HK-2 (cell line): ENCODE measurements around the gene PPTC7.
A peak's percentile ranks its signal among the peaks of the same experiment; 100 is the strongest.
"Not testable (repeated sequence)": the region's sequence is repeated elsewhere in the genome, so short reads cannot be mapped to it uniquely, and the experiment has no call there.

ENCODE experiments used
- DNase-seq: peaks from one replicate; pipeline ENCODE4 v3.0.0-alpha.2; 2018; ENCODE audit not compliant: unreplicated experiment

Gene PPTC7

GRCh38 chr12:110585231-110585799 is 2.2 kb upstream of the PPTC7 start:
- DNase-seq, result no peak

- DNase-seq, result peak; percentile 64
These were observed 612 bp downstream of the PPTC7 start for GRCh38 chr12:110582276-110583136.

- no peak for DNase-seq
These were observed 1.2 kb downstream of the PPTC7 start for GRCh38 chr12:110581931-110582275.

- no peak for DNase-seq
These were observed 3.4 kb downstream of the PPTC7 start for GRCh38 chr12:110579535-110580253.

- DNase-seq, result no peak
These were observed 4.2 kb downstream of the PPTC7 start for GRCh38 chr12:110578694-110579534.

GRCh38 chr12:110577864-110578693 is 5.0 kb downstream of the PPTC7 start:
- DNase-seq, result no peak

GRCh38 chr12:110576504-110576903 is 6.6 kb downstream of the PPTC7 start:
- no peak for DNase-seq

- no peak for DNase-seq
These were observed 7.8 kb downstream of the PPTC7 start for GRCh38 chr12:110575326-110575725.

- DNase-seq, result not testable (repeated sequence)
These were observed 8.3 kb downstream of the PPTC7 start for GRCh38 chr12:110574717-110575230.

- no peak for DNase-seq
These were observed 9.1 kb downstream of the PPTC7 start for GRCh38 chr12:110574044-110574443.

- DNase-seq, result not testable (repeated sequence)
These were observed 12.3 kb downstream of the PPTC7 start for GRCh38 chr12:110570798-110571197.

GRCh38 chr12:110569838-110570237 is 13.3 kb downstream of the PPTC7 start:
- not testable (repeated sequence) for DNase-seq

- no peak for DNase-seq
These were observed 14.4 kb downstream of the PPTC7 start for GRCh38 chr12:110568752-110569151.

GRCh38 chr12:110566993-110567392 is 16.1 kb downstream of the PPTC7 start:
- DNase-seq, result no peak

GRCh38 chr12:110565894-110566871 is 16.9 kb downstream of the PPTC7 start:
- no peak for DNase-seq

- no peak for DNase-seq
These were observed 18.6 kb downstream of the PPTC7 start for GRCh38 chr12:110564471-110564991.

GRCh38 chr12:110563702-110564470 is 19.2 kb downstream of the PPTC7 start:
- DNase-seq, result no peak

GRCh38 chr12:110562386-110562785 is 20.7 kb downstream of the PPTC7 start:
- DNase-seq, result not testable (repeated sequence)
